ENCODE data around the gene HLA-F.
A peak's percentile ranks its signal among the peaks of the same experiment; 100 is the strongest.

Gene HLA-F

GRCh38 chr6:29737707-29738630 is 14.7 kb downstream of the HLA-F start:
- DNase-seq (ENCODE audit: extremely low read depth, low read depth), result peak; percentile 39
- peak; percentile 81 for TF ChIP-seq CTCF (IDR thresholded peaks at IDR 0.05; ENCODE audit: low read depth, low read length)

- no peak for TF ChIP-seq CTCF (IDR thresholded peaks at IDR 0.05; ENCODE audit: low read depth, low read length)
Observed at GRCh38 chr6:29739136-29739881, 16.1 kb downstream of the HLA-F start.

GRCh38 chr6:29739882-29740261 is 16.6 kb downstream of the HLA-F start:
- no peak for TF ChIP-seq CTCF (IDR thresholded peaks at IDR 0.05; ENCODE audit: low read depth, low read length)
- no peak for DNase-seq (ENCODE audit: extremely low read depth, low read depth)

More at GRCh38 chr6:29739136-29739881, 16.1 kb downstream of the HLA-F start:
- DNase-seq (ENCODE audit: extremely low read depth, low read depth), result no peak

GRCh38 chr6:29741592-29741991 is 18.4 kb downstream of the HLA-F start:
- TF ChIP-seq CTCF (IDR thresholded peaks at IDR 0.05; ENCODE audit: low read depth, low read length), result no peak
- DNase-seq (ENCODE audit: extremely low read depth, low read depth), result no peak

GRCh38 chr6:29742127-29742526 is 18.9 kb downstream of the HLA-F start:
- no peak for TF ChIP-seq CTCF (IDR thresholded peaks at IDR 0.05; ENCODE audit: low read depth, low read length)
- DNase-seq (ENCODE audit: extremely low read depth, low read depth), result no peak

- DNase-seq (ENCODE audit: extremely low read depth, low read depth), result no peak
- no peak for TF ChIP-seq CTCF (IDR thresholded peaks at IDR 0.05; ENCODE audit: low read depth, low read length)
Observed at GRCh38 chr6:29743025-29743424, 19.8 kb downstream of the HLA-F start.

- TF ChIP-seq CTCF (IDR thresholded peaks at IDR 0.05; ENCODE audit: low read depth, low read length), result no peak
- no peak for DNase-seq (ENCODE audit: extremely low read depth, low read depth)
Observed at GRCh38 chr6:29743568-29743967, 20.3 kb downstream of the HLA-F start.

Measured in AG09319 (cell line).